Renal cortex interstitium (tissue), 11 donors: ENCODE measurements around the gene KDM4F. TPM values are rescaled to one million over a fixed set of nuclear protein-coding genes. Genes with fewer than 3 reads are reported as not detected.

Experiments
- DNase-seq, 11 donors: peaks; one replicate each; pipeline ENCODE4 v3.0.0-alpha.2; 2013; ENCODE audit warnings: low read depth in 9 of 11, low spot score in 4 of 11; ENCODE audit errors: extremely low read depth in 1 of 11
- polyA plus RNA-seq, 3 donors: library from polyadenylated mRNA; unstranded; fragments of 120-200 nt; gene quantifications; one replicate each; pipeline ENCODE4 v1.2.1, GENCODE V29; 2013; ENCODE audit not compliant: insufficient read length in 3 of 3

KDM4F gene
- polyA plus RNA-seq, 3 donors, result not detected

GRCh38 chr11:95055283-95055897, 6.2 kb downstream of the KDM4F start:
- no peak for DNase-seq

- DNase-seq, result no peak
These were observed 8.7 kb downstream of the KDM4F start for GRCh38 chr11:95057959-95058358.

GRCh38 chr11:95058621-95059020, 9.4 kb downstream of the KDM4F start:
- DNase-seq, result no peak

- no peak for DNase-seq
These were observed 9.8 kb downstream of the KDM4F start for GRCh38 chr11:95059046-95059445.

- DNase-seq, result no peak
These were observed 16.1 kb downstream of the KDM4F start for GRCh38 chr11:95065336-95065735.

GRCh38 chr11:95066716-95067038, 17.5 kb downstream of the KDM4F start, which contains the start of gene SRSF8:
SRSF8 (plus strand) TSS chr11:95066919; CDS start chr11:95067227, 308 bp downstream.
- DNase-seq, result peak in 1 of 11 donors; percentile 45

GRCh38 chr11:95067039-95067840, 18.0 kb downstream of the KDM4F start:
- DNase-seq, result peak in 8 of 11 donors; percentile 55 to 82 (median 73)

- DNase-seq, result peak in 2 of 11 donors; percentile 64 to 67
These were observed 18.6 kb downstream of the KDM4F start for GRCh38 chr11:95067841-95068219.

- DNase-seq, result peak; percentile 68 to 95 (median 86)
These were observed 19.3 kb downstream of the KDM4F start for GRCh38 chr11:95068549-95068948.

- no peak for DNase-seq
These were observed 21.2 kb downstream of the KDM4F start for GRCh38 chr11:95070471-95070870.

- no peak for DNase-seq
These were observed 23.7 kb downstream of the KDM4F start for GRCh38 chr11:95072948-95073347.

- no peak for DNase-seq
These were observed 25.8 kb downstream of the KDM4F start for GRCh38 chr11:95074792-95075563.

GRCh38 chr11:95076416-95076815, 27.2 kb downstream of the KDM4F start:
- DNase-seq, result no peak

- no peak for DNase-seq
These were observed 27.8 kb downstream of the KDM4F start for GRCh38 chr11:95076981-95077380.

GRCh38 chr11:95078526-95078925, 29.3 kb downstream of the KDM4F start:
- DNase-seq, result no peak

GRCh38 chr11:95081010-95081409, 31.8 kb downstream of the KDM4F start:
- DNase-seq, result no peak

GRCh38 chr11:95081412-95081811, 32.2 kb downstream of the KDM4F start:
- no peak for DNase-seq

- DNase-seq, result no peak
These were observed 33.4 kb downstream of the KDM4F start for GRCh38 chr11:95082576-95083001.

- DNase-seq, result no peak
These were observed 35.3 kb downstream of the KDM4F start for GRCh38 chr11:95084509-95084908.
